ENCODE measurements around the gene SCPEP1. TPM values are rescaled to one million over a fixed set of nuclear protein-coding genes. Genes with fewer than 3 reads are reported as not detected.

SCPEP1 gene
- total and polyA plus RNA-seq, 2 donors from 2014 or later: 64.0 to 130 TPM

- peak in 4 of 5 donors; percentile 45 to 63 (median 54) for DNase-seq
- peaks cover 3 to 8% (median 4%) of the 10 kb centered on the region in 3 donors for H3K4me1 ChIP-seq (ENCODE audit: control insufficient read depth in 2 of 3, insufficient read depth in 2 of 3, low read depth in 1 of 3, low read length in 3 of 3)
- H3K36me3 ChIP-seq (ENCODE audit: control insufficient read depth in 2 of 3, insufficient read depth in 3 of 3, low read length in 3 of 3): no peaks in the 10 kb centered on the region
- H3K27me3 ChIP-seq (ENCODE audit: control insufficient read depth, insufficient read depth, low read length): no peaks in the 10 kb centered on the region
- FAIRE-seq: no peak
- H3K9me3 ChIP-seq (ENCODE audit: control insufficient read depth in 2 of 3, insufficient read depth in 1 of 3, low read length in 3 of 3): no peaks in the 10 kb centered on the region
- H3K4me3 ChIP-seq (ENCODE audit: low read length in 3 of 3): peak overlapping the region in 2 of 3 donors; percentile 31 to 55
- H3K9ac ChIP-seq (ENCODE audit: low read length in 3 of 3): peak overlapping the region in 1 of 3 donors; percentile 55
- peak; percentile 69 for TF ChIP-seq CTCF (IDR thresholded peaks at IDR 0.05; ENCODE audit: borderline replicate concordance, extremely low read depth, insufficient read depth)
- H3K27ac ChIP-seq (ENCODE audit: low read depth in 2 of 2, low read length in 2 of 2): no peak overlapping the region
- intact Hi-C loops (cut with DNase I): no loop called here
Measured at GRCh38 chr17:57009737-57010445, 32.0 kb downstream of the SCPEP1 start.

GRCh38 chr17:57010487-57010886, 32.6 kb downstream of the SCPEP1 start:
- no peak for FAIRE-seq
- Histone ChIP-seq H3K27ac (ENCODE audit: low read depth in 2 of 2, low read length in 2 of 2) (no peak overlapping the region), H3K4me1 (ENCODE audit: control insufficient read depth in 2 of 3, insufficient read depth in 2 of 3, low read depth in 1 of 3, low read length in 3 of 3) (peaks cover 3 to 8% (median 4%) of the 10 kb centered on the region in 3 donors), H3K36me3 (ENCODE audit: control insufficient read depth in 2 of 3, insufficient read depth in 3 of 3, low read length in 3 of 3) (no peaks in the 10 kb centered on the region), H3K9me3 (ENCODE audit: control insufficient read depth in 2 of 3, insufficient read depth in 1 of 3, low read length in 3 of 3) (no peaks in the 10 kb centered on the region), H3K9ac (ENCODE audit: low read length in 3 of 3) (peak overlapping the region in 1 of 3 donors; percentile 55), H3K27me3 (ENCODE audit: control insufficient read depth, insufficient read depth, low read length) (no peaks in the 10 kb centered on the region), H3K4me3 (ENCODE audit: low read length in 3 of 3) (no peak overlapping the region)
- TF ChIP-seq CTCF (IDR thresholded peaks at IDR 0.05; ENCODE audit: borderline replicate concordance, extremely low read depth, insufficient read depth): no peak
- no peak for DNase-seq
- intact Hi-C loops (cut with DNase I): no loop called here

DNA sequence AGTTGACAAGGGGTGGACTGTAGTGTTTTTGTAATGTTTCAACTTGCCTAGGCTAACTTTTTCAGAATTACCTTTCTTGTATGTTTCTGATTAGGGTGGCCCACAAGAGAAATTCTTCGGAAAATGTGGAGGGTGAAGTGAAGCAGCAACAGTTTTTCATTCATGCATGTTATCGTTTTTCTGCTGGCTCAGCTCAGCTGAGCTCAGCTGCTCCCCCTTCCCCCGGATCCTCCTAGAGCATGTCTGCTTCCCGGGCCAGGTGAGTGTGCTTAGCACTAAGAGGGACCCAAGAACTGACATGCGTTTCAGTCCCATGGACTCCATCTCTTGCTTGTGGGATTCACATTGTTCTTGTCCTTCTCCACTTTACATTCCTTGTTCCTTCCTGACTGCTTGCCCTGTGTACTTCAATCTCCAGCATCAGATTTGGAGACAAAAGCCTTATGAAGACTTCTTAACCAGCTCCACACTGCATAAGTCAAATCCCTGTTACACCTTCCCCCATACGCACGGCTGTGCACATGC, 33.6 kb downstream of the SCPEP1 start:
- H3K9me3 ChIP-seq (ENCODE audit: control insufficient read depth in 2 of 3, insufficient read depth in 1 of 3, low read length in 3 of 3): no peaks in the 10 kb centered on the region
- no peak for TF ChIP-seq CTCF (IDR thresholded peaks at IDR 0.05; ENCODE audit: borderline replicate concordance, extremely low read depth, insufficient read depth)
- FAIRE-seq (no peak), DNase-seq (peak in 1 of 5 donors; percentile 24)
- H3K27ac ChIP-seq (ENCODE audit: low read depth in 2 of 2, low read length in 2 of 2): no peak overlapping the region
- no peaks in the 10 kb centered on the region for H3K27me3 ChIP-seq (ENCODE audit: control insufficient read depth, insufficient read depth, low read length)
- H3K36me3 ChIP-seq (ENCODE audit: control insufficient read depth in 2 of 3, insufficient read depth in 3 of 3, low read length in 3 of 3): no peaks in the 10 kb centered on the region
- no peak overlapping the region for H3K4me3 ChIP-seq (ENCODE audit: low read length in 3 of 3)
- intact Hi-C loops (cut with DNase I): no loop called here
- H3K4me1 ChIP-seq (ENCODE audit: control insufficient read depth in 2 of 3, insufficient read depth in 2 of 3, low read depth in 1 of 3, low read length in 3 of 3): peaks cover 3 to 8% (median 4%) of the 10 kb centered on the region in 3 donors
- H3K9ac ChIP-seq (ENCODE audit: low read length in 3 of 3): no peak overlapping the region
